PC-3 (cell line): ENCODE measurements around the gene MARF1. TPM values are rescaled to one million over a fixed set of nuclear protein-coding genes. Genes with fewer than 3 reads are reported as not detected.

Experiments used
- ATAC-seq: fragments of 200-7000 bp; cut with Tn5 transposase; 2 replicates; pipeline ENCODE4 v1.9.1; 2020; ENCODE audit warnings: mild to moderate bottlenecking, moderate library complexity
- BruUV-seq: library from RNA; stranded (reverse); fragments of 400-500 nt; replicated peaks from 2 replicates; lab custom pipeline; 2021; lab: Mats Ljungman, UMichigan
- CTCF ChIA-PET: fragments of 300-600 bp; sonication (Branson Sonifier 250); formaldehyde crosslinking; loops from one replicate; lab custom pipeline; 2022; ENCODE audit warnings: antibody characterized with exemption; lab: Charles Lee
- POLR2A ChIA-PET: fragments of 300-600 bp; sonication (Branson Sonifier 250); formaldehyde crosslinking; loops from one replicate; lab custom pipeline; 2022; ENCODE audit warnings: antibody characterized with exemption; ENCODE audit not compliant: unreplicated experiment; lab: Charles Lee
- DNase-seq: peaks from one replicate; pipeline ENCODE4 v3.0.0-alpha.2; 2015
- H2AFZ ChIP-seq: fragments of 300-600 bp; sonication (generic); 2 replicates; pipeline ENCODE4 v1.6.0; 2016; ENCODE audit warnings: antibody characterized with exemption, low read length
- H3F3A ChIP-seq: fragments of 300-600 bp; sonication (generic); one replicate; pipeline ENCODE4 v1.6.0; 2017; ENCODE audit warnings: antibody characterized with exemption, low read length, control low read depth, mild to moderate bottlenecking; ENCODE audit not compliant: unreplicated experiment
- H3K27ac ChIP-seq: fragments of 300-600 bp; sonication (generic); 2 replicates; pipeline ENCODE4 v1.5.1; 2016; ENCODE audit warnings: mild to moderate bottlenecking, low read length
- H3K27me3 ChIP-seq: fragments of 300-600 bp; sonication (generic); 2 replicates; pipeline ENCODE4 v1.6.1; 2016; ENCODE audit warnings: low read length, mixed read lengths
- H3K36me3 ChIP-seq: fragments of 300-600 bp; sonication (generic); 2 replicates; pipeline ENCODE4 v1.6.1; 2016; ENCODE audit warnings: low read depth, mixed run types, low read length, mixed read lengths
- H3K4me1 ChIP-seq: fragments of 300-600 bp; sonication (generic); 2 replicates; pipeline ENCODE4 v1.5.1; 2016; ENCODE audit warnings: low read length; ENCODE audit not compliant: insufficient read depth
- H3K4me2 ChIP-seq: fragments of 300-600 bp; sonication (generic); 2 replicates; pipeline ENCODE4 v1.6.0; 2016; ENCODE audit warnings: low read length
- H3K4me3 ChIP-seq: fragments of 300-600 bp; sonication (generic); 2 replicates; pipeline ENCODE4 v1.5.1; 2016; ENCODE audit warnings: mild to moderate bottlenecking, low read length, mixed read lengths
- H3K79me2 ChIP-seq: fragments of 300-600 bp; sonication (generic); 2 replicates; pipeline ENCODE4 v1.6.1; 2017; ENCODE audit warnings: low read length, mixed read lengths
- H3K9ac ChIP-seq: fragments of 300-600 bp; sonication (generic); 2 replicates; pipeline ENCODE4 v1.6.0; 2016; ENCODE audit warnings: mild to moderate bottlenecking, low read length
- H3K9me2 ChIP-seq: fragments of 300-600 bp; sonication (generic); replicated peaks from 2 replicates; pipeline ENCODE4 v1.6.1; 2016; ENCODE audit warnings: mixed run types, low read length, mixed read lengths
- H3K9me3 ChIP-seq: fragments of 300-600 bp; sonication (generic); 2 replicates; pipeline ENCODE4 v1.6.1; 2016; ENCODE audit warnings: low read length, mixed read lengths
- H4K20me1 ChIP-seq: fragments of 300-600 bp; sonication (generic); 2 replicates; pipeline ENCODE4 v1.6.1; 2016; ENCODE audit warnings: low read length, mixed read lengths
- CTCF ChIP-seq: fragments of 300-600 bp; sonication (generic); conservative IDR thresholded peaks from 2 replicates; pipeline ENCODE4 v1.5.1; 2017; ENCODE audit warnings: antibody characterized with exemption, low read depth, mild to moderate bottlenecking, low read length
- EZH2 ChIP-seq: fragments of 300-600 bp; sonication (generic); IDR thresholded peaks from one replicate; pipeline ENCODE4 v1.6.1; 2017; ENCODE audit warnings: antibody characterized with exemption, mild to moderate bottlenecking, low read length; ENCODE audit not compliant: unreplicated experiment
- EZH2phosphoT487 ChIP-seq: fragments of 300-600 bp; sonication (generic); IDR thresholded peaks from 2 replicates; pipeline ENCODE4 v1.6.1; 2018; ENCODE audit warnings: mild to moderate bottlenecking, antibody characterized with exemption, low read length, borderline replicate concordance
- intact Hi-C: fragments of 100-400 bp; cut with micrococcal nuclease; formaldehyde crosslinking; loops from 2 replicates; pipeline ENCODE4 v1.9.0; 2023
- total RNA-seq: library from RNA; depleted of rRNA; stranded (reverse); fragments of >200 nt; gene quantifications from 2 replicates; pipeline ENCODE4 v1.2.3, GENCODE V29; 2014

The MARF1 gene
- total RNA-seq, 1 experiment from 2014 or later = 6.7 TPM

GRCh38 chr16:15605839-15606517 lies 37.0 kb downstream of the MARF1 start:
- peaks cover 15% of the 10 kb centered on the region for H3K36me3 ChIP-seq
- no peak overlapping the region for H3K4me2 ChIP-seq
- POLR2A ChIA-PET = no interaction called here
- no peak for ATAC-seq
- H3K4me3 ChIP-seq = no peak overlapping the region
- TF ChIP-seq EZH2phosphoT487 (no peak), EZH2 (no peak), CTCF (no peak)
- H3K27ac ChIP-seq = no peak overlapping the region
- CTCF ChIA-PET = no interaction called here
- intact Hi-C loops = no loop called here
- H3K9me3 ChIP-seq = no peaks in the 10 kb centered on the region
- no peaks in the 10 kb centered on the region for H3F3A ChIP-seq
- H4K20me1 ChIP-seq = no peaks in the 10 kb centered on the region
- no peaks in the 10 kb centered on the region for H3K9me2 ChIP-seq
- H2AFZ ChIP-seq = no peak overlapping the region
- H3K9ac ChIP-seq = no peak overlapping the region
- no peaks in the 10 kb centered on the region for H3K27me3 ChIP-seq
- no peaks in the 10 kb centered on the region for H3K79me2 ChIP-seq
- H3K4me1 ChIP-seq = peaks cover 7% of the 10 kb centered on the region; the same call in 1 of the 2 replicates
- no TSS peak for BruUV-seq
- DNase-seq = no peak

DNA sequence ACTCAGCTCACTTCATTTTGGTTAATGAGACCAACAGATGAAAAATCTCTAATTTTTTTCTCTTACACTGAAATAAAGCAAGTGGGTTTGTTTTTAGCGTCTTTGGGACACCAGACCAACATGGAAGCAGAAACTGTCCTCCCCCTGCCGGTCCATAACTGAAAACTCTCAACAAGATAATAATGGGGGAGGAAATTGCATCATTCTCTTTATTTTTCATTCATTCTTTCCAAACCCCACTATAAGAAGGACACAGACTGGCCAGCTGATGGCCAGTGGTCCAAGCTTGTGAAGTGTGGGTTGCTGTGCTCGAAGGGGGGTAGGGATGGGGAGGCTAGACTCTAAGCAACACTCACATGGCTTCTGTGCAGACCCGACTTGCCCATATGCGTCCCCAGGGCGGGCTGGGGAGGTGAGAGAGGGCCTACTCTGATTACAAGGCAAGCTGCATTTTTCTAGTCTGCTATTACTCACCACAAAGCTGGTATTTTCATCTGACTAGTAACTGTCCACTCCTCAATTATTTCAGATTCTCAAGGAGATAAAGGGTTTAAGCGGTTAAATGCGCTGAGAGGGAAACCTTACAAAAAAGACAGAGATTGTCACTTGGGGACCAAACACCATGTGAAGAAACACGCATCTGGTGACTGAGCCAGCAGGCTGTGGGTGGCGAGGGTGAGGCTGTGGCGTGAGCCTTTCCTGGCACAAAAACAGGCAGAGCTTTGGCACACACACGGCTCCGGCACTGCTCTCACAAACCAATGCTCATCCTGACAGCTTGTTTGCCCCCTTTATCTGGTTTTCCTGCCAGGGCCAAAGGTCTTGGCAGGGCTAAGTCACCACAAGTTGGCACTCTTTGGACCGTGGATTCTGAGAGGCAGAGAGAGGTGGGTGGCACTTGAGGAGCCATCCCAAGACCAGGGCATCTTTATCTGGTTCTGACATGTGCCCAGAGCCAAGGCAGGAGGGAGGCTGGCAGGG lies 38.2 kb downstream of the MARF1 start:
- no TSS peak for BruUV-seq
- no peak overlapping the region for H2AFZ ChIP-seq
- peaks cover 15% of the 10 kb centered on the region for H3K36me3 ChIP-seq
- H3K4me3 ChIP-seq = no peak overlapping the region
- H3F3A ChIP-seq = no peaks in the 10 kb centered on the region
- CTCF ChIA-PET = no interaction called here
- no peaks in the 10 kb centered on the region for H3K27me3 ChIP-seq
- H3K27ac ChIP-seq = no peak overlapping the region
- TF ChIP-seq CTCF (no peak), EZH2phosphoT487 (no peak), EZH2 (no peak)
- no peak overlapping the region for H3K9ac ChIP-seq
- no peaks in the 10 kb centered on the region for H3K9me3 ChIP-seq
- H4K20me1 ChIP-seq = no peaks in the 10 kb centered on the region
- no peaks in the 10 kb centered on the region for H3K9me2 ChIP-seq
- no peaks in the 10 kb centered on the region for H3K79me2 ChIP-seq
- intact Hi-C loops = no loop called here
- H3K4me2 ChIP-seq = no peak overlapping the region
- ATAC-seq = no peak
- POLR2A ChIA-PET = no interaction called here
- H3K4me1 ChIP-seq = no peaks in the 10 kb centered on the region
- DNase-seq = no peak
